Fibroblast of mammary gland (primary cell): ENCODE measurements around the gene NOTCH3.

Experiments used
- DNase-seq: peaks from one replicate; pipeline ENCODE4 v3.0.0-alpha.2; 2010; ENCODE audit warnings: low read depth
- H3K4me3 ChIP-seq: 2 replicates; pipeline ENCODE4 v1.5.1; 2011; ENCODE audit warnings: low read depth, mild to moderate bottlenecking, low read length, moderate library complexity; ENCODE audit not compliant: control insufficient read depth
- CTCF ChIP-seq: conservative IDR thresholded peaks from 2 replicates; pipeline ENCODE4 v1.5.1; 2011; ENCODE audit warnings: low read depth, low read length, inconsistent platforms; ENCODE audit not compliant: control insufficient read depth, insufficient read depth

The NOTCH3 gene

GRCh38 chr19:15177269-15178116 is 23.3 kb downstream of the NOTCH3 start:
- H3K4me3 ChIP-seq = no peak overlapping the region
- peak; percentile 55 for TF ChIP-seq CTCF
- peak; percentile 63 for DNase-seq

- no peak for TF ChIP-seq CTCF
- DNase-seq = no peak
- no peak overlapping the region for H3K4me3 ChIP-seq
Observed at GRCh38 chr19:15175609-15176008, 25.2 kb downstream of the NOTCH3 start.

DNA sequence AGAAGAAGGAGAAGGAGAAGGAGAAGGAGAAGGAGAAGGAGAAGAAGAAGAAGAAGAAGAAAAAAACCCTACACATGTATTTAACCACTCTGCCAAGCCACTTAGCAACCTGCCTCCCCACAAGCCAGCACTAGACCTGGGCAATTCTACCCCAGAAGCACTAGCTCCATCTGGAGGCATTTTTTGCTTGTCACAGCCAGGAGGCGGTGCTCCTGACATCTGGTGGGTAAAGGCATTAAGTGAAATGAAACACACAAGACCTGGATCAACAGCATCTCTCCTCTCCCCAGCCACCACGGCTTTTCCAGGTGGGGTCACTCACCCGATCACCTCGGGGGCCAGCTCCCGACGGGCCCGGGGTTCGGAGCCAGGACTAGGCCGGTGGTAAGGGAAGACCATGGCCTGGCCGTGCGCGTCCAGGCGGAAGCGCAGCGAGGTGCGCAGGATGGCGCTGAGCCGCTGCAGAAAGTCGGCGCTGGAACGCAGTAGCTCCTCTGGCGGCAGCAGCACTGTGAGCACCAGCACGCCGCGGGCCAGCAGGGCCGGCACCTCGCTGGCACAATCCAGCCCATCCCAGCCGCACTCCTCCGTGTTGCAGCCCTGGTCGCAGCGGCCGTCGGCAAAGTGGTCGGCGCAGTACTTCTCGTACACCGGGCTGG is 26.9 kb downstream of the NOTCH3 start:
- DNase-seq = no peak
- no peak overlapping the region for H3K4me3 ChIP-seq
- TF ChIP-seq CTCF = no peak

- no peak for DNase-seq
- no peak for TF ChIP-seq CTCF
- no peak overlapping the region for H3K4me3 ChIP-seq
Observed at GRCh38 chr19:15170345-15170744, 30.4 kb downstream of the NOTCH3 start.

DNA sequence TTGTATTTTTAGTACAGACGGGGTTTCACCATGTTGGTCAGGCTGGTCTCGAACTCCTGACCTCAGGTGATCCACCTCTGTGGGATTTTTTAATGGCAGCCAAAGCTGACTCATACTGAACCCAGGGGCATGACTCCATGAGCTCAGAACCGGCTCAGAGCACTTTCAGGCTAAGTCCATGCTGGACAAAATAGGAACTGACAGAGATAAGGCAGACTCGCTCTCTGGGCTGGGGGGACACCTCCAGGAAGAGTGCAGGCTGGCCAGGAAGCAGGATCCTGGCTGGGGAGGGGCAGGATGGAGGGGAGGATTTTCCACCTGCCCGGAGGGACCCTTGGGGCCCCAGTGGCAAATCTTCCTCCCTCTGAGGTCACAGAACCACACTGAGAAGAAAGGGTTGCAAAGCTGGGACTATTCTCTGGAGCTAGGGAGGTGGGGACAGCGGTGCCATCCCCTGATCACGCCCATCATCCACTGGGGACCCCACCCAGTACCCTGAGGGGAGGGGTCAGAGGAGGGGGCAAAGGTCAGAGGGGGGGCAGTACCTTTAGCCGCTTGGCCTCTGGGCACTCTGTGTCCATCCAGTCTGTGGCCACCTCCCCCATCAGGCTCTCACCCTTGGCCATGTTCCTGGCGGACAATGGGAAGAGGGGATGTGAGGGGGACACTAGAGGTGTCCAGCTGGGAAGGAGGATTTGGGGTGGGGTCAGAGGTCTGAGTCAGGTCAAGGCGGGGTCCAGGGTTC is 31.1 kb downstream of the NOTCH3 start:
- no peak overlapping the region for H3K4me3 ChIP-seq
- TF ChIP-seq CTCF = no peak
- DNase-seq = no peak

GRCh38 chr19:15166700-15167099 is 34.1 kb downstream of the NOTCH3 start:
- no peak for DNase-seq
- no peak for TF ChIP-seq CTCF
- no peak overlapping the region for H3K4me3 ChIP-seq
